HL-60 (cell line): ENCODE results near the gene QPCT.

Experiments
- CTCF ChIP-seq: IDR thresholded peaks from one replicate; pipeline ENCODE4 v1.5.1; 2011; ENCODE audit warnings: low read length, control low read depth, inconsistent platforms; ENCODE audit not compliant: insufficient read depth
- GABPA ChIP-seq: IDR thresholded peaks from 2 replicates; pipeline ENCODE4 v1.6.1; 2012; ENCODE audit warnings: low read depth
- POLR2AphosphoS5 ChIP-seq: IDR thresholded peaks from 2 replicates; pipeline ENCODE4 v1.6.1; 2012; ENCODE audit warnings: low read depth
- REST ChIP-seq: IDR thresholded peaks from 2 replicates; pipeline ENCODE4 v1.6.1; 2012; ENCODE audit warnings: low read depth; ENCODE audit not compliant: insufficient replicate concordance

- TF ChIP-seq CTCF: no peak
- TF ChIP-seq REST: no peak
- no peak for TF ChIP-seq GABPA
- TF ChIP-seq POLR2AphosphoS5: no peak
Observed at GRCh38 chr2:37337620-37338280, 6.7 kb upstream of the QPCT start.
